Activated CD4-positive, alpha-beta T cell treated with anti-CD3 and anti-CD28 coated beads, Interleukin-2, amount 50 U/mL, for 16 hours (primary cell): ENCODE measurements around the gene RASGRF2.

Source experiments
- DNase-seq: peaks from one replicate; pipeline ENCODE4 v3.0.0-alpha.2; 2020

The RASGRF2 gene

DNA sequence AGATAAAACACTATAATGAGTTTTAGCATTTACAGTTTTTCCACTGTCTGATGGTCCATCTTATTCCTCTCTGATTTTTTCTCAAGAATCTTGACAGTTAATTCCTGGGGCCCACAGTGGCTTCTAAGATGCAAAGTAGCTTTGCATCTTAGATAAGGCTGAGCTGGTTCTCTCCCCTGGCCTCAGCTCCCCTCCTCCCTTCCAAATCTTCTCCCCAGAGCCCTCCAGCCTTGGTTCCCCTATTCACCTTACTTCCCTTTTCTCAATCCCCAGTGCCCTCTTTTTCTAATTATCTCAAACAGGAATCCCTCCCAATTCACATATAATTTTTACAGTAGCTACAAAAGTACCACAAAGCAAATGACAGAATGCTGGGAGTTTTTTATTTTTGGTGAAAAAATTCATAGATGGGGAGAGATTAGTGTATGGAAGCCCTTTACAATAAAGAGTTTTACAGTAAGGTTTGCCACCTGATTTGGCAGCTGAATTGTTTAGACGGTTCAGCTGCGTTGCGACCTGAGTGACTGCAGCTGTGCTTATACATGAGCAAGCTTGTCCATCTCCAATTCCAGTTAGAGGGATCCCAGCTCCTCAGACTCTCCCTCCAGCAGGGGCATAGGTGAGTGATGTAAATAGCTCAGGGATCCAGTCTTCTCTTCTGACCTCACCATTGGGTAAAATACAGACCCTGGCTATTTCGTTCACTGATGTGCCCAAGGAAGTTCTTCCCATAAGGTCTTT, 221.6 kb downstream of the RASGRF2 start:
- DNase-seq: no peak

DNA sequence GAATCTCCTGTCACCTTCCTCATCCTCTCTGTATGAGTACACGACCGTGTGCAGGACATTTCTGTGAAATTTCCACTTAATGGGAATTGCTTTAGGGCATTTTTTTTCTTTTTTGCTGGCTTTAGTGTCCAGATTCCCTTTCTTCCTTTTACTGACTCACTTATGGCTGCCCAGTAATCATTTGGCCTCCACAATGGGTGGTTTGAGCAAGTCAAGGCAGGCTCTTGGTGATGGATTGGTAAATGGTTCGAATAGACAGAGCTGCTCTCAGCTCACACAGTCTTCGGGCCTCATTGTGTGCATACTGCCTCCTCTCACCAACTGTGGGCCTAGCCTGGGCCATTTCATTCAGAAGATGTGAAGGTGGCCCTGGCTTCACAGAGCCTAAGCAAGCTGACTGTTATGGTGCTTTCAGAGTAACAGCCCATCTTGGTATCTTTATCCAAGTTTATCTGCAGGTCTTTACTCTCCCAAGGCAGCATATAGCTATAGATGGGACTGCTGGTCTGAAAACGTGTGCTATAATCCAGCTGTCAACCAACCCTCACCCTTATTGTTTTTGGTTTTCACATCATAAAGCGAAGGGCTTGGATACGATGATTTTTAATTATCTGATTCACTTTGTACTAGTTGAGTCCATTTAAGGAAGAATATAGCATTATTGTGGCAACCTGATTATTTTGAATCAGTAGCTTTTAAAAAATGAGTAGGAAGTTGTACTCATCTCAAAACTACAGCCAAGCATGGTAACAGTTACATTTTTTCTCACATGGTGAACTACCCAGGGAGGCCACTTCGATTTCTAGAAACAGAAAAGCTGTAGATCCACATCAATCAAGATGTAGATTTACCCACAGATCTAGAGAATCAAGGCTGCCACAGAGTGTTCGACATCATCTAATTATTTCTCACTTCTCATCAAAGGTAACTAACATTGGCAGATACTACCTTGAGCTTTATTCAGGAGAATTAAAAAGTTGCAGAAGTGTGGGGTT, 222.5 kb downstream of the RASGRF2 start:
- peak; percentile 76 for DNase-seq

DNA sequence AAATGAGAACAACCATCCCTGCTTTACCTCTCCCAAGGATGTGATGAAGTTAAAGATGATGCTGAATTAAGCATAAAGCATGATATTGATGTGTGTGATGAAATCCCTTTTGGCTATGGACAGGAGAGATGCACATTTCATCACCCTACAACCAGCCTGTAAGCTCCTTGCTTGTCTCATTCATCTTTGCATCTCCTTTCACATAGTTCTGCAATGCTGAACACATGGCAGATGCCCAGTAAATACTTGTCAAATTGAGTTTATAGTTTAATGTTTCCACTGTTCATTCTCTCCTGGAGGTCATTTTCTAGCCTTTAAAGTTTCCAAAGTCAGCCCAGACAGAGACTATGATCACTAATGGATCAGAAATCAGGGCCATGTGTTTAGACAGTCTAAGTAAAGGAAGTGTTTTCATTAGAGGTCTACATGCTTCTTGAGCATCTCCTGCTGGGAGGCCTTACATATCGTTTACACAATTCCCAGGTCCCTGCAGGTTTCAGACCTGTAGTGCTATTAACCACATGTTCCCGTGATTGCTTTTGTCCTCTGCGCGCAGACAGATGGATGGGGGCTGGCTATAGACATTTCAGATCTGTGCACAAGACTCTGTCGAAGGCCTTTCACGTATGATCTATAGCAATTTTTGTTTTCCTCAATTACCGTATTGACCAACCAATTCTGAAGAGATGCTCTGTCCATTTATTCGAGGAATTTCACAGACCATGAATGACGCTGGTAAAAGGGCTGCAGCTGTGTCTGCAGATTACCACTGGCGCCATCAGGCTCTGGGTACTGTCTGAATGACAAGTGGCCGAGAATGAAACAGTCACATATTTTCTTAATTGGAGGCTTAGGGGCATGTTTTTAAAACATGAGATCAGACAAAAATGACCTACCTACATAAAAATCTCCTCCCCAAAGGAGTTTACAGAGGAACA, 223.9 kb downstream of the RASGRF2 start:
- DNase-seq: no peak

DNA sequence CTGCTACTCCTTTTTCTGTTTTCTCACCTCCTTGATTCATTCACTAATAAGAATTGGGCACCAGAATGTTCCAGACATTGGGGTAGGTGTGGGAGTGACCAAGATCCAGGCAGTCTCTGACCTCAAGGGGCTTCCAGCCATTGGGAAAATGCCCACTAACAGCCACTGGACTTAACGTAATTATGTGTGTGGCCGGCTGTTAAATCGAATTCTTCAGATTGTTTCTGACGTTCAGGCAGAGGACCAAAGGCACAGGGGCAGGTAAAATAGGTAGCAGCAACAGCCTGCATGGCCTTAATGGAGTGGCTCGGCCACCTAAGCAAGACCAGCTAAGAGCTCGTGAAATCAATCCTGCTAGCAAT, 224.6 kb downstream of the RASGRF2 start:
- DNase-seq: no peak

DNA sequence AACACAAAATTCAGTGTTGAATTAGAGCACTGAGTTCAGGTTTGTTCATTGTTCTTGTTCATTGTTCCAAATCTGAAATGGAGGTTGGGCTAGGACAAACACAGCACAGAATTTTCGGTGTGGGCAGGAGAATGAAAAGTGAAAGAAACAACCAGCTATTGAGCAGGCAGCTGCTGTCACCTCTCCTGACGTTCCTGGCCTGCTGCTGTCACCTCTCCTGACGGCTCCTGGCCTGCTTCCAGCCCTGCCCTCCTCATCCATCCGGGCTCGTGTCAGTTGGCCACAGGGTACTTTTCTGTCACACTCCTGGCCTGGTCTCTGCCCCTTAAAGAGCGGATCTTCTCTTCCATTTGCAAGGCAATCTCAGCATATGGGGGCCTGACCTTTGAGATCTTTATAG, 227.7 kb downstream of the RASGRF2 start:
- DNase-seq: no peak

DNA sequence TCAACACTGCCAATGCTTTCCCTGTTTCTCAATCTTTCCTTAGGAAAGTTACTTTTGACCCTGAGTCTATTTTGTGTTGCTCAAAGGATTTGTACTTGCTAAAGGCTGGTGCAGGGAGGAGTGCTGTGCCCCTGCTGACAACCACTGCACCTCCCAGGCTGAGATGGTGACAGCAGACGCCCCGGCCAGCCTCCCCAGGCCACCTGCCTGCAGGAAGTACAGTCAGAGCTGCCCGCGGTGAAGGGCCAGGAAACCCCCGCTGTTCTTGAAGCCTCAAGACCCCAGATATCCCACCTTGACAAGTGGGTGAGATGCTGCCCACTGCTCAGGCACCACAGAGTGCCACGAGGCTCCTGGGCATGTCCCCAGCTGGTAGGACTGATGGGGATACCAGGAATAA, 228.8 kb downstream of the RASGRF2 start:
- no peak for DNase-seq

DNA sequence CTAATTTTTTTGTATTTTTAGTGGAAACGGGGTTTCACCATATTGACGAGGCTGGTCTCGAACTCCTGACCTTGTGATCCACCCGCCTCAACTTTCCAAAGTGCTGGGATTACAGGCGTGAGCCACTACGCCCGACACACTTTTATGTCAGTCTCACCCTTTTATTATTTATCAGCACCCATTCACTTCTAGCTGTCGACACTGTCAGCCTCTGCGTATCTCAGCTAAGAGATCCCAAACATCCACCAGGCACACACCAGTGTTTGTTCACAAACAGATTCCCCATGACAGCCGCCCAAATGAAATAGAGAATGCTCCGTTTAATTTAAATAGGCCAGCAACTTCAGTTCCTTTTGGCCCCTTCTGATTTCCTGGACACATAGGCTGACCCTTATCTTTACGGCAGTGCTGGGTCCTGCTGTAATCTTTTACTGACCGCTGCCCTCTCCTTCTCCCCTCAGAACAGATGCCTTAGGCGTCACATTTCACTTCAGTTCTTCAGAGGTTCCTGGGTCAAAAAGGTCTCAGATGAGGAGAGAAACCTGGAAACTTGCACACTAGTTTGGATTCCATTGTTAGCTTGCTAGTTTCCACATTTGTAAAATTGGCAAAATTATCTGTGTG, 229.8 kb downstream of the RASGRF2 start:
- DNase-seq: no peak

DNA sequence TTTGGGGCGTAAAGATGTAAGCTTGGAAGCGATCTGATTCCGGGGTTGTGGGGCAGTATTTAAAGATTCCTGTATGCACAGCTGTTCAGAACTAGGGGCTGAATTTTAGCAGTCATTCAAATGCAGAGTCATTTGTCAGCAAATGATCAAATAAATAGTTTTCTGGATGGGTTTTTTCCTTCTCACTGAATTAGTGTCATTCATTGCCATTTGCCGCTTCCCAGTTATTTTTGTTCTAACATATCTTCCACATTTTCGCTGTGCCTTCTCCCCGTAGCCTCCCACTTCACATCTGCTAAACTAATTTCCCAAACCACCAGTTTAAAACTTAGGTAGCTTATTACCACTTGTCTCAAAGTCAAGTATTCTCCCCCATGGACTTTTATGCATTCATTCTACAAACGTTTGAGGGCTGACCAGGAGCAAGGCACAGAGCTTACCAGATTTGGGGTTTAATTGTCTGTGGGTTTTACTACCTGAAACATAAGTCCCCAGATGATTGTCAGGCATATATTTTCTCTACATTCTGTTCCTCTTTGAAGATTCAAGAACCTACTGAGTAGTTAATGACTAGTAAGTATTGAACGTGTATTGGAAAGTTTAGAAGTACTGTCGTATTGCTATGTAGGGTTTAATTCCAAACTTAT, 231.7 kb downstream of the RASGRF2 start:
- DNase-seq: no peak

DNA sequence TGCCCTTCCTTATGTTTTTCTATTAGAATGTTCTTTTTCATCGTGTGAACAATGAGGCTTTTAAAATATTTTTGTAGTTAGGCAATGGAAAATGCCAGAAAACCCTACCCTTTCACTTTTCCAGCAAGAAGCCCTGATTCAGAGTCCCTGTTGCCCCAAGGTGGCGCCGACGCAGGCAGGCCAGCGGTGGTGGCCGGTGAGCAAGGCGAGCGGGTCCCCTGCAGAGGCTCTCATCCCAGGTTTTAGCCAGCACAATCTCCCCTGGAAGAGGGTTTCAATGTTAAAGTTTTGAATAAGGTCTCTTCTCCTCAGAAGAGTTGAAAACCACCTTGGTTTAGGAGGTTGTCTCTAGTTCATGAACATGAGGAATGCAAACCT, 232.2 kb downstream of the RASGRF2 start:
- no peak for DNase-seq

DNA sequence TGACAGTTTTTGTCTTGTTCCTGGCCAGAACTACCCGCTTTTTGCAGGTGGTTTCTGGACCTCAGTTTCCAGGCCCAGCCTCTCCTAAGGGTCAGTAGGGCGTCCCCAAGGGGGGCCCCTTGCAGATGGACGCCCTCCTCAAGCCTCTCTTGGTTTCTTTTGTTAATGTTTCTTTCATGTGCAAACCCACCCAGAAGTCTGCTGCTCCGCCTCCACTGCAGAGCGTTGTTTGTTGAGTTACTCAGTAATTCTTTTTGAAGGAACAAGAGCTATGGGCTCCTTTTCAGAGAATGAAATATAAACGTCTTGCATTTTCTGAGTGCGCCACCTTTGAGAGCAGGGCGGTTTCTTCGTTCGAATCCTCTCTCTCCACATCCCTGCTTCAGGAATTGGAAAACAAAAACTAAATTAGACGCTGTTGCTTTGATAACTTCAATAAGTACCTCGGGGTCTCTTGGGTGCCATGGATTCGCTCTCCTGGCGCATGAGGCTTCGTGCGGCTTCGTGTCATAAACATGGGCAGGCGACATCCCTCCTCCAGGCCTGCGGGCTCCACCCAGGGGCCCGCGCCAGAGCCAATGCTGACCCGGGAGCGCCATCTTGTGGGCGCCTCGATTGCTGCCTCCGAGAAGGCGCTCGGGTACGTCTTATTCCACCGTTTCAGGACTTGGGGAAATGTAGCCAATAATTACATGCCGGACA, 234.6 kb downstream of the RASGRF2 start:
- peak; percentile 87 for DNase-seq

DNA sequence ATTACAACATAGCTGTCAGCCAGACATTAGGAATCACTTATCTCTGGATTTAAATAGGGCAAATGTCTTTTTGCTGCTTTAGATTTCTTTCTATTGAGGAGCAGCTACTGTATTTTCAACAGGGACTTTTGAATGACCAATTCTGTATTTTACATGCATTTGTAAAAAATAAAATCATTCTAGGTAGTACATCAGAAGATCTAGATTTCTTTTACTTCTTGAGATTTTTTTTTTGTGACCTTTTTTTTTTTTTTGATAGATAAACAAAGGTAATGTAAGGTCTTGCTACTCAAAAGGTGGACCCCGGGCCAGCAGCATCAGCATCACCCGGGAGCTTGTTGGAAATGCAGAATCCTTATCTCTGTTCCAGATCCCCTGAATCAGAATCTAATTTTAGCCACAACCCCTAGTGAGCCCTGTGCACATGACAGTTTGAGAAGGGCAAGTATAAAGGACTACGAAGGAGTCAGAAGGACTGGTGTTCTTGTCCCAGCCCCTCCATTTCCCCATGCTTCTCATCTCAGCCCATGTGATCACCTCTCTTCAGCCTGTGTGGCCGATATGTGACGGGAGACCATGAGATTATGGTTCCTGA, 235.3 kb downstream of the RASGRF2 start:
- no peak for DNase-seq

DNA sequence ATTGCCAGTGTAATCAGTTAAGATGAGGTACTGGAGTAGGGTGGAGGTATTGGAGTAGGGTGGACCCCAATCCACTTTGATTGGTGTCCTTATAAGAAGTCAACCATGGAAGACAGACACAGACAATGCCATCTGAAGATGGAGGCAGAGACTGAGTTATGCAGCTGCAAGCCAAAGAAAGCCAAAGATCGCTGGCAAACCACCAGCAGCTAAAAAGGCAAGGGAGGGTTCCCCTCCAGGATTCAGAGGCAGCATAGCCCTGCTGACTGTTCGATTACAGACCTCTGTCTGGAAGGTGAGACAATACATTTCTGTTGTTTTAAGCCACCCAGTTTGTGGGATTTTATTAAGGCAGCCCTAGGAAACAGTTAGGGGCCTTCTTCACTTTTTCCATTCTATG, 242.5 kb downstream of the RASGRF2 start:
- DNase-seq: no peak

DNA sequence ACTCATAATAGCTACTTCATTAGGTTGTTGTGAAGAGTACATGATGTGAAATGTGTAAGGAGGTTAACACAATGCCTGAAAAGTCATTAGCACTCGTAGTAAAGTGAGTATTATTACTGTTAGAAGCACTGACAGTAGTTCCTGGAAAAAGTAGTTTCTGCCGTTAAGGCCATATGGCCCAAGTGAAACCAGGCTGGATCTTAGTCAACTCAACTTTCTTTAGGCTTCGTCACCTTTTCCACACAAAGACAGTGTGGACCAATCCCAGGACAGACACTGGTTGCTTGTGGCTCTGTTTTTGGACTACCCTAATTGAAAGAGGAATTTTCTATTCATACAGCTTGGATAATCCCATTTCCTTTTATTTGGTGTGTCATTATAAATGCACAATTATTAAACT, 243.6 kb downstream of the RASGRF2 start:
- DNase-seq: peak; percentile 33

DNA sequence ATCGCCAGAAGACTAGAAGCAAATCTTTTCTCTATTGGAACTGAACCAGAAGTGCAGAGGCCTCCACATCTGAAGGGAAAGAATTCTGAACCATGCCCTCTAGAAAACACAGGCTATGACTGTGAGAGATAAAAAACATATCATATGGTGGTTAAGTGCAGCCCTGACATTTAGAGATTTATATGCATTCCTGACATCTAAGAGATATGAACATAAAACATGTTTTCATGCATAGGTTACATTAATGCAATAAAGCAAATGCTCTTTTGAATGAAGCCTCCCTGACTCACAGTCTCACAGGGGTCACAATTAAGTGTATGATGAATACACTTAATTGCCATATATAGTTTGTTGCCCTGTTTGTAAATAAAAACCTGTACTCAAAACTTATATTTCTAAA, 244.0 kb downstream of the RASGRF2 start:
- no peak for DNase-seq

DNA sequence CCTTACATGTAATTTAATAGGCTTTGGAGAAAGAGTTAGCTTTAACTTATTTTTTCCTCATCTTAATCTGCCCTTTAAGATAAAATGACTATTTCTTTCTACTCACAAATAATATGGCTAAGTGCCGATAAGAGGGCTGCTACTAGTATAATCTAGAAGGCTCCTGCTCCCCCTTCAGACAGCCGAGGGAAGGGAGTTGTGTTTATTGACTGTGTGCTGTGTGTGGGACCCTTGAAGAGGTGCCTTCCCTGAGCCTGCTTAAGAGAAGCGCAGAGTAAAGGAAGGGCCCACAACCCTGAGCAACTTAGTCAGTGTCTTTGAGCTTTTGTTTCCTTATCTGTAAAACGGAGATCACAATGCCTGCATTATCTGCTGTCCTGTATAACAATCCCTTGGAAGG, 244.9 kb downstream of the RASGRF2 start:
- DNase-seq: no peak

DNA sequence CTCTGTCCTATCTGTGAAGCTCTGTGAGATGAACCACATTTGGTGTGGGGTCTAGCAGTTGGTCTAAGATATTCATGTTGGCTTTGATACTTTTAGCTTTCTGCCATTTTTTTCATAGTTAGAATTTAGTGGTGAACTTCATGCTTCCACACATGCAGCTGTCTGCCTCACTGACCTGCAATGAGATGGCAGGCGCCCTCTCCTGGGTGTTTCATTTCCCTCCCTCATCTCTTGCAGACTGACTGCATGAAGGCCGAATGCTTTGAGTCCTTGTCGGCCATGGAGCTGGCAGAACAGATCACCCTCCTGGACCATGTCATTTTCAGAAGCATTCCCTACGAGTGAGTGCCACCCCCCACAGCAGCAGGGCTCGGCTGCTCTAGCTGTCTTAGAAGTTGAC, 246.8 kb downstream of the RASGRF2 start:
- DNase-seq: no peak

DNA sequence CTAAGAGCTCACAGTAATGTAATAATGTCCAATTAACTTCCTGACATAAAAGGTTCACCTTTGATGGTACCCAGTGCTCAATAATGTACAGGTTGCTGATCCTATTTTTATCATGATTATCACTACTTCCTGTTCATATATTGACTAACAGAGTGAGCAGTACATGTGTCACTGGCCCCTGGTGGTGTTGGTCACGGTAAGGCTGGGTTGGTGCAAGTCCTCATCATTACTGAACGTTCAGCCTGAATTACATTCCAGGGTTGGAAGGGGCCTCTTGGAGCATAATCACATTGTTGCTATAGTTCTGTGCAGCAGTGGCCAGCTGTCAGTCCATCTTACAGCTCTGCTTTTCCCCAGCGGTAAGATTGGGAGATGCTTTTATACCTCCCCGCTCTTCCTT, 248.7 kb downstream of the RASGRF2 start:
- no peak for DNase-seq

DNA sequence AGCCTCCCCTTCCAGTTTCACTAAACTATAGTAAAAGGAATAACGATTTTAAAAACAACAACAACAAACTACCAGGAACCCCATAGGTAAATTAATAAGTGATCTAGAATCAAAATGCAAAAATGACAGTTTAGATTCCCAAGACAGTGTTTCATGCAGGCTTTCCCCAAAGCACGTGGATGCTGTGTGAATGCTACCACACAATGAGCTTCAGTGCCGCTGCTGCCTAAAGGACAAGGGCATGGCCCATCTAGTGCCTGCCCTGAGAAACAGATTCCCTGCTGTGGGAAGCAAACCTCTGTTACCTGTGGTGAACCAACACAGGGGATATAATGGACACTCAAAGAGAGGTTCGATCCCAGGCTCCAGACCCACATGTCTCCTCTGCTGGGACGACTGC, 249.2 kb downstream of the RASGRF2 start:
- DNase-seq: no peak

DNA sequence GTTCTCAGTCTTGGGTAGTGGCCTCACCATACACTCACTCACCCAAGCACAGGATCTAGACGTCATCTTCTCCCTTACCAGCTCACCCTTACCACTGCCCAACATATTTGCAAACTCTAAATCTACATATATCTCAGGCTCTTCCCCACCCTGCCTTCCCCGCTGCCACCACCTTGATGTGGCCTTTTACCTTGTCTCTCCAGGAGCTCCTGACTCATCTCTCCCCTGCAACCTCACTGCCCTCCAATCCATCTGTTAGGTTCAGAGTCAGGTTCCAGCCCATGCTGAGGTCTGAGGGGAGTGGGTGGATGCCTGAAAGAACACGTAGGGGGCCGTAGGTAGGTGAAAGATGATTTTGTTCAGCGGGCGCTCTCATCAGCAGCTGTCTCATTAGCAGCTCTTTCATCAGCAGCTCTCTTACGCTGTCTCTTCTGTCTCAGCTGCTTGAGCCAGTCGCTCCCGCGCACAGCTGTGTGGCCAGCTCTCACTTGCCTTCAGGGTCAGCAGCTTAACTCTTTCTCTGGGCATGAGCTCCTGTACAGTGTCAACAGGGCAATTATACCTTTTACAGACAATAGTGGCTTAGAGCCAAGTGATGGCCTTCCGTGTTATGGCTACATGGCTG, 249.8 kb downstream of the RASGRF2 start:
- DNase-seq: peak; percentile 28

DNA sequence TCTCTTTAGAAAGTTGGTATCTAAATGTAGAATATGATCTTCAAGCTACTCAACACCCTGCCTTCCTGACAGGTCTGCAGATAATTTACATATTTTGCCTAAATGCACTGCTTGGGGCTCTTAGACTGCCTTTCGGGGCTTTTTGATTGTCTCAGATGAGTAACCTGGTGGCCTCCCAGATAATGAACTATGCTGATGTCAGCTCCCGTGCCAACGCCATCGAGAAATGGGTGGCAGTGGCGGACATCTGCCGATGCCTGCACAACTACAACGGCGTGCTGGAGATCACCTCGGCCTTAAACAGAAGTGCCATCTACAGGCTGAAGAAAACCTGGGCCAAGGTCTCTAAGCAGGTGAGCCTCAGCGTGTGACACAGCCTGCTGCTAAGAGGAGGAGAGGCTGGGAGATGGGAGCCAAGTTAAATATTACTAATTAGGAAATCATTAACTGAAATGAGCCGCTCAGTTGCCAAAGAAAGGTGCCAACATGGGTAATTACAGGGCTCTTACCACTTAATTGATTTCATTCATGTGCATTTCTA, 252.1 kb downstream of the RASGRF2 start:
- DNase-seq: peak; percentile 52
